ENCODE results near the gene STAB1. TPM values are rescaled to one million over a fixed set of nuclear protein-coding genes. Genes with fewer than 3 reads are reported as not detected.

STAB1 gene
- polyA plus RNA-seq, 1 donor (not counting 4 experiments of a cell fraction or from before 2014, with no cell fraction given) = not detected

- peaks cover 12% of the 10 kb centered on the region for H3K4me1 ChIP-seq (ENCODE audit: control insufficient read depth, extremely low read depth, insufficient read depth, low read length)
- no peak for FAIRE-seq
- TF ChIP-seq EZH2 (IDR thresholded peaks at IDR 0.05; ENCODE audit: low read length) (no peak), CTCF (optimal IDR thresholded peaks at IDR 0.05 in 1 of 3, IDR thresholded peaks at IDR 0.05 in 1 of 3, conservative IDR thresholded peaks at IDR 0.05 in 1 of 3; ENCODE audit: extremely low read depth in 1 of 3, insufficient read depth in 2 of 3, low read length in 3 of 3) (no peak)
- no peak overlapping the region for H3K4me3 ChIP-seq (ENCODE audit: control insufficient read depth in 2 of 3, extremely low read depth in 1 of 3, insufficient read depth in 2 of 3, low read depth in 1 of 3, low read length in 3 of 3)
- H4K20me1 ChIP-seq (ENCODE audit: control insufficient read depth, extremely low read depth, insufficient read depth, low read length) = no peaks in the 10 kb centered on the region
- no peak overlapping the region for H3K9ac ChIP-seq (ENCODE audit: control insufficient read depth, extremely low read depth, insufficient read depth, low read length)
- no peak overlapping the region for H3K27ac ChIP-seq (ENCODE audit: control insufficient read depth, insufficient read depth, low read length)
- no peaks in the 10 kb centered on the region for H3K79me2 ChIP-seq (ENCODE audit: control insufficient read depth, insufficient read depth, low read length)
- no peaks in the 10 kb centered on the region for H3K27me3 ChIP-seq (ENCODE audit: control insufficient read depth, extremely low read depth, insufficient read depth, low read length)
- no peak for DNase-seq (ENCODE audit: low read depth, low spot score)
- no peaks in the 10 kb centered on the region for H3K9me3 ChIP-seq (ENCODE audit: control insufficient read depth, low read depth, low read length)
- dilution Hi-C loops (cut with MboI; ENCODE audit: extremely low pct_ligation_motif_present, low sequenced_read_pairs) = no loop called here
- H3K36me3 ChIP-seq (ENCODE audit: control insufficient read depth in 2 of 2, extremely low read depth in 1 of 2, insufficient read depth in 2 of 2, low read length in 2 of 2) = peaks cover 54 to 65% of the 10 kb centered on the region in 2 experiments
- H3K9me1 ChIP-seq (ENCODE audit: control insufficient read depth, extremely low read depth, insufficient read depth, low read length) = no peaks in the 10 kb centered on the region
- no peak overlapping the region for H2AFZ ChIP-seq (ENCODE audit: control insufficient read depth, low read length)
- no peak overlapping the region for H3K4me2 ChIP-seq (ENCODE audit: control insufficient read depth, extremely low read depth, insufficient read depth, low read depth, low read length)
These were observed 15.9 kb upstream of the STAB1 start for GRCh38 chr3:52479037-52479876.

- Histone ChIP-seq H2AFZ (ENCODE audit: control insufficient read depth, low read length) (no peak overlapping the region), H3K4me2 (ENCODE audit: control insufficient read depth, extremely low read depth, insufficient read depth, low read depth, low read length) (no peak overlapping the region), H3K4me1 (ENCODE audit: control insufficient read depth, extremely low read depth, insufficient read depth, low read length) (peaks cover 12% of the 10 kb centered on the region), H4K20me1 (ENCODE audit: control insufficient read depth, extremely low read depth, insufficient read depth, low read length) (no peaks in the 10 kb centered on the region), H3K36me3 (ENCODE audit: control insufficient read depth in 2 of 2, extremely low read depth in 1 of 2, insufficient read depth in 2 of 2, low read length in 2 of 2) (peaks cover 53 to 62% of the 10 kb centered on the region in 2 experiments), H3K79me2 (ENCODE audit: control insufficient read depth, insufficient read depth, low read length) (no peaks in the 10 kb centered on the region), H3K9ac (ENCODE audit: control insufficient read depth, extremely low read depth, insufficient read depth, low read length) (no peak overlapping the region), H3K9me3 (ENCODE audit: control insufficient read depth, low read depth, low read length) (no peaks in the 10 kb centered on the region), H3K27ac (ENCODE audit: control insufficient read depth, insufficient read depth, low read length) (no peak overlapping the region), H3K9me1 (ENCODE audit: control insufficient read depth, extremely low read depth, insufficient read depth, low read length) (no peaks in the 10 kb centered on the region), H3K4me3 (ENCODE audit: control insufficient read depth in 2 of 3, extremely low read depth in 1 of 3, insufficient read depth in 2 of 3, low read depth in 1 of 3, low read length in 3 of 3) (no peak overlapping the region), H3K27me3 (ENCODE audit: control insufficient read depth, extremely low read depth, insufficient read depth, low read length) (no peaks in the 10 kb centered on the region)
- dilution Hi-C loops (cut with MboI; ENCODE audit: extremely low pct_ligation_motif_present, low sequenced_read_pairs) = no loop called here
- no peak for TF ChIP-seq CTCF (optimal IDR thresholded peaks at IDR 0.05 in 1 of 3, IDR thresholded peaks at IDR 0.05 in 1 of 3, conservative IDR thresholded peaks at IDR 0.05 in 1 of 3; ENCODE audit: extremely low read depth in 1 of 3, insufficient read depth in 2 of 3, low read length in 3 of 3)
- TF ChIP-seq EZH2 (IDR thresholded peaks at IDR 0.05; ENCODE audit: low read length) = no peak
- no peak for DNase-seq (ENCODE audit: low read depth, low spot score)
- no peak for FAIRE-seq
These were observed 15.1 kb upstream of the STAB1 start for GRCh38 chr3:52479877-52480575.
